Smooth muscle cell (in vitro differentiated cells): ENCODE data around the gene NCOA4. TPM values are rescaled to one million over a fixed set of nuclear protein-coding genes. Genes with fewer than 3 reads are reported as not detected.
A peak's percentile ranks its signal among the peaks of the same experiment; 100 is the strongest.

ENCODE experiments used
- DNase-seq: peaks from one replicate; lab custom pipeline; 2025; ENCODE audit not compliant: unreplicated experiment; lab: John Stamatoyannopoulos, UW
- H2AFZ ChIP-seq: fragments of 200-600 bp; sonication (generic); 2 replicates; pipeline ENCODE4 v1.6.0; 2016; ENCODE audit warnings: antibody characterized with exemption, low read depth, mild to moderate bottlenecking
- H3F3A ChIP-seq: fragments of 200-600 bp; sonication (generic); 2 replicates; pipeline ENCODE4 v1.6.0; 2017; ENCODE audit warnings: antibody characterized with exemption, low read depth
- H3K27ac ChIP-seq: fragments of 200-600 bp; sonication (generic); 2 replicates; pipeline ENCODE4 v1.5.1; 2016; ENCODE audit warnings: low read depth, mild to moderate bottlenecking
- H3K27me3 ChIP-seq: fragments of 200-600 bp; sonication (generic); 2 replicates; pipeline ENCODE4 v1.6.1; 2016; ENCODE audit warnings: low read depth, mild to moderate bottlenecking
- H3K36me3 ChIP-seq: fragments of 200-600 bp; sonication (generic); 2 replicates; pipeline ENCODE4 v1.5.1; 2016; ENCODE audit warnings: low read depth
- H3K4me1 ChIP-seq: fragments of 200-600 bp; sonication (generic); 2 replicates; pipeline ENCODE4 v1.5.1; 2016; ENCODE audit warnings: low read depth
- H3K4me2 ChIP-seq: fragments of 200-600 bp; sonication (generic); 2 replicates; pipeline ENCODE4 v1.6.0; 2016; ENCODE audit warnings: mild to moderate bottlenecking
- H3K4me3 ChIP-seq: fragments of 200-600 bp; sonication (generic); 2 replicates; pipeline ENCODE4 v1.5.1; 2016; ENCODE audit warnings: mild to moderate bottlenecking
- H3K79me2 ChIP-seq: fragments of 200-600 bp; sonication (generic); 2 replicates; pipeline ENCODE4 v1.6.0; 2016; ENCODE audit warnings: low read depth, mild to moderate bottlenecking
- H3K9ac ChIP-seq: fragments of 200-600 bp; sonication (generic); 2 replicates; pipeline ENCODE4 v1.6.0; 2016; ENCODE audit warnings: low read depth
- H3K9me3 ChIP-seq: fragments of 200-600 bp; sonication (generic); replicated peaks from 2 replicates; pipeline ENCODE4 v1.5.1; 2016; ENCODE audit warnings: low read depth
- H4K20me1 ChIP-seq: fragments of 200-600 bp; sonication (generic); 2 replicates; pipeline ENCODE4 v1.6.0; 2016; ENCODE audit warnings: low read depth
- CTCF ChIP-seq: fragments of 200-600 bp; sonication (generic); IDR thresholded peaks from 2 replicates; pipeline ENCODE4 v1.5.1; 2017; ENCODE audit warnings: borderline replicate concordance, mild to moderate bottlenecking, antibody characterized with exemption; ENCODE audit not compliant: insufficient read depth, poor library complexity, severe bottlenecking
- WGBS: methylation state at CpG from one replicate; pipeline ENCODE4 v1.1.7; 2016; ENCODE audit warnings: low lambda C conversion rate; 5-methylcytosine and 5-hydroxymethylcytosine counted together
- polyA plus RNA-seq: library from polyadenylated mRNA; unstranded; fragments of >200 nt; fragmentation: Nextera tagmentation; extraction: Ambion mirVana; gene quantifications from 2 replicates; pipeline ENCODE4 v1.2.1, GENCODE V29; 2016
- total RNA-seq: library from RNA; depleted of rRNA; stranded (reverse); fragments of >200 nt; gene quantifications from 2 replicates; pipeline ENCODE4 v1.2.3, GENCODE V29; 2014

Gene NCOA4
- total and polyA plus RNA-seq, 2 experiments from 2014 or later = 61.3 to 147 TPM

GRCh38 chr10:46037107-46037825 is 6.8 kb upstream of the NCOA4 start:
- no peak overlapping the region for H3K4me3 ChIP-seq
- WGBS = 92% methylated on average over 8 of the region's 8 CpGs
- H3K27me3 ChIP-seq = no peaks in the 10 kb centered on the region
- no peak for DNase-seq
- H3K9ac ChIP-seq = no peak overlapping the region
- H3K9me3 ChIP-seq = no peaks in the 10 kb centered on the region
- no peak overlapping the region for H2AFZ ChIP-seq
- H3K4me2 ChIP-seq = no peak overlapping the region
- no peaks in the 10 kb centered on the region for H3K79me2 ChIP-seq
- no peak for TF ChIP-seq CTCF
- H3K36me3 ChIP-seq = no peaks in the 10 kb centered on the region
- no peaks in the 10 kb centered on the region for H4K20me1 ChIP-seq
- H3F3A ChIP-seq = no peaks in the 10 kb centered on the region
- H3K27ac ChIP-seq = no peak overlapping the region
- H3K4me1 ChIP-seq = no peaks in the 10 kb centered on the region

GRCh38 chr10:46035923-46036849 is 5.8 kb upstream of the NCOA4 start:
- H3F3A ChIP-seq = no peaks in the 10 kb centered on the region
- H3K9me3 ChIP-seq = no peaks in the 10 kb centered on the region
- no peak overlapping the region for H3K4me2 ChIP-seq
- no peaks in the 10 kb centered on the region for H3K4me1 ChIP-seq
- no peaks in the 10 kb centered on the region for H3K79me2 ChIP-seq
- H2AFZ ChIP-seq = no peak overlapping the region
- H3K36me3 ChIP-seq = no peaks in the 10 kb centered on the region
- no peak overlapping the region for H3K9ac ChIP-seq
- no peak overlapping the region for H3K4me3 ChIP-seq
- no peak overlapping the region for H3K27ac ChIP-seq
- TF ChIP-seq CTCF = no peak
- 83% methylated on average over 8 of the region's 8 CpGs for WGBS
- no peak for DNase-seq
- H4K20me1 ChIP-seq = no peaks in the 10 kb centered on the region
- no peaks in the 10 kb centered on the region for H3K27me3 ChIP-seq

GRCh38 chr10:46033602-46034011 is 3.2 kb upstream of the NCOA4 start:
- no peaks in the 10 kb centered on the region for H3K27me3 ChIP-seq
- H3K4me3 ChIP-seq = no peak overlapping the region
- H2AFZ ChIP-seq = peak overlapping the region; percentile 86
- peaks cover 16% of the 10 kb centered on the region for H3K79me2 ChIP-seq
- TF ChIP-seq CTCF = no peak
- no peaks in the 10 kb centered on the region for H3F3A ChIP-seq
- no peaks in the 10 kb centered on the region for H3K36me3 ChIP-seq
- H4K20me1 ChIP-seq = peaks cover 12% of the 10 kb centered on the region
- no peaks in the 10 kb centered on the region for H3K9me3 ChIP-seq
- no peak overlapping the region for H3K27ac ChIP-seq
- H3K9ac ChIP-seq = no peak overlapping the region
- no peak for DNase-seq
- no peak overlapping the region for H3K4me2 ChIP-seq
- peaks cover 13% of the 10 kb centered on the region for H3K4me1 ChIP-seq
